HG03439 (cell line): ENCODE data around the gene CACNA2D3.

Experiments
- ATAC-seq: cut with Tn5 transposase; IDR thresholded peaks from one replicate; pipeline ENCODE4 v1.9.1; 2021; ENCODE audit warnings: mild to moderate bottlenecking, moderate library complexity; ENCODE audit not compliant: unreplicated experiment

CACNA2D3 gene

GRCh38 chr3:54517424-54517823 is 395.1 kb downstream of the CACNA2D3 start:
- no peak for ATAC-seq

- no peak for ATAC-seq
These were observed 395.8 kb downstream of the CACNA2D3 start for GRCh38 chr3:54518011-54518675.

GRCh38 chr3:54519493-54519892 is 397.1 kb downstream of the CACNA2D3 start:
- ATAC-seq = no peak

- ATAC-seq = no peak
These were observed 397.7 kb downstream of the CACNA2D3 start for GRCh38 chr3:54520060-54520459.

- ATAC-seq = no peak
These were observed 405.2 kb downstream of the CACNA2D3 start for GRCh38 chr3:54527521-54527920.

GRCh38 chr3:54527953-54528352 is 405.6 kb downstream of the CACNA2D3 start:
- no peak for ATAC-seq

- no peak for ATAC-seq
These were observed 406.3 kb downstream of the CACNA2D3 start for GRCh38 chr3:54528668-54529067.

- no peak for ATAC-seq
These were observed 407.7 kb downstream of the CACNA2D3 start for GRCh38 chr3:54530091-54530490.

GRCh38 chr3:54530944-54531343 is 408.6 kb downstream of the CACNA2D3 start:
- no peak for ATAC-seq

GRCh38 chr3:54531741-54532140 is 409.4 kb downstream of the CACNA2D3 start:
- ATAC-seq = no peak

- ATAC-seq = no peak
These were observed 411.5 kb downstream of the CACNA2D3 start for GRCh38 chr3:54533856-54534255.

- ATAC-seq = no peak
These were observed 413.3 kb downstream of the CACNA2D3 start for GRCh38 chr3:54535619-54536018.

- ATAC-seq = no peak
These were observed 414.1 kb downstream of the CACNA2D3 start for GRCh38 chr3:54536450-54536849.

- no peak for ATAC-seq
These were observed 415.2 kb downstream of the CACNA2D3 start for GRCh38 chr3:54537506-54537905.

- ATAC-seq = no peak
These were observed 416.0 kb downstream of the CACNA2D3 start for GRCh38 chr3:54538346-54538745.

- ATAC-seq = no peak
These were observed 419.0 kb downstream of the CACNA2D3 start for GRCh38 chr3:54541369-54541768.

GRCh38 chr3:54543446-54543845 is 421.1 kb downstream of the CACNA2D3 start:
- no peak for ATAC-seq

GRCh38 chr3:54547051-54547450 is 424.7 kb downstream of the CACNA2D3 start:
- no peak for ATAC-seq

GRCh38 chr3:54547846-54548245 is 425.5 kb downstream of the CACNA2D3 start:
- no peak for ATAC-seq

- ATAC-seq = no peak
These were observed 427.4 kb downstream of the CACNA2D3 start for GRCh38 chr3:54549607-54550220.

GRCh38 chr3:54550221-54550977 is 428.0 kb downstream of the CACNA2D3 start:
- no peak for ATAC-seq

- no peak for ATAC-seq
These were observed 434.3 kb downstream of the CACNA2D3 start for GRCh38 chr3:54556630-54557029.
